HEK293T (cell line): ENCODE results near the gene TMED8.

ENCODE experiments used
- BHLHE40 ChIP-seq: fragments of 450-650 bp; IDR thresholded peaks from 2 replicates; pipeline ENCODE4 v1.6.1; 2016; ENCODE audit warnings: mild to moderate bottlenecking, moderate library complexity, borderline replicate concordance
- FOXA1 ChIP-seq: fragments of 450-650 bp; IDR thresholded peaks from 2 replicates; pipeline ENCODE4 v1.6.1; 2016; ENCODE audit warnings: mild to moderate bottlenecking
- FOXM1 ChIP-seq: fragments of 450-650 bp; IDR thresholded peaks from 2 replicates; pipeline ENCODE4 v1.6.1; 2017; ENCODE audit warnings: mild to moderate bottlenecking, borderline replicate concordance
- NFRKB ChIP-seq: fragments of 450-650 bp; IDR thresholded peaks from 2 replicates; pipeline ENCODE4 v1.6.1; 2016; ENCODE audit warnings: mild to moderate bottlenecking, moderate library complexity
- SP1 ChIP-seq: fragments of 450-650 bp; IDR thresholded peaks from 2 replicates; pipeline ENCODE4 v1.6.1; 2017

DNA sequence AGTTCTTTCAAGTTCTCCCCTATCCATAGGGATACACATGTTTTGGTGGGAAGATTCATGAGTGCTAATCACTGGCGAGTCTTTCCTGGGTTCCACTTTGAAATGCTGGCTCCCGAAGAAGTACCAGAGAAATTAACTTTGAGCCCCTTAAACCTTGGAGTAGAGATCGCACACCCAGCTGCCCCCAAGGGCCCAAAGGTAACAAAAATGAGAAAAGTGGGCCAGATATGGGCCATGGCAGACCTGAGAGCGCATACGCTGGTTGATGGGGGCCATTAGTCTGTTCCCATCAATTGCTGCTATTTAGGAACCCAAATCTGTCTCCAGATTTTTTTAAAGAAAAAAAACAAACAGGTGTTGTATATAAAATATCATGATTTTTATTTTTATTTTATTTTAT is 53.9 kb downstream of the TMED8 start:
- TF ChIP-seq FOXM1 (no peak), FOXA1 (no peak), BHLHE40 (no peak), NFRKB (no peak), SP1 (no peak)
